Right lobe of liver (tissue), 4 donors: ENCODE data around the gene BID.

Source experiments
- CTCF ChIP-seq, 4 donors: fragments of 200-600 bp in 3 of 4; fragments of 450-650 bp in 1 of 4; IDR thresholded peaks; one replicate each; pipeline versions ENCODE4 v1.5.1 to v1.8.0; 2016 to 2022; ENCODE audit warnings: antibody characterized with exemption in 4 of 4, mild to moderate bottlenecking in 2 of 4
- POLR2A ChIP-seq: fragments of 450-650 bp; IDR thresholded peaks from one replicate; pipeline ENCODE4 v1.6.1; 2017; ENCODE audit warnings: antibody characterized with exemption, mild to moderate bottlenecking
- donor health status: DM: no; HTN: no; CAD: no.
- donor health status: DM: no; HTN: no; CAD: no.
- donor health status: DM: no; HTN: yes; CAD: no.

- TF ChIP-seq CTCF (IDR thresholded peaks at IDR 0.05), result no peak
- TF ChIP-seq POLR2A, result no peak
Measured at GRCh38 chr22:17770180-17771077, 3.8 kb downstream of the BID start.
